NCI-H2107 treated with DMSO at 0.1 percent for 48 hours (cell line): ENCODE results near the gene SEC24D.

ENCODE experiments used
- DNase-seq: peaks from one replicate; lab custom pipeline; 2025; ENCODE audit not compliant: unreplicated experiment; lab: John Stamatoyannopoulos, UW

The SEC24D gene

DNA sequence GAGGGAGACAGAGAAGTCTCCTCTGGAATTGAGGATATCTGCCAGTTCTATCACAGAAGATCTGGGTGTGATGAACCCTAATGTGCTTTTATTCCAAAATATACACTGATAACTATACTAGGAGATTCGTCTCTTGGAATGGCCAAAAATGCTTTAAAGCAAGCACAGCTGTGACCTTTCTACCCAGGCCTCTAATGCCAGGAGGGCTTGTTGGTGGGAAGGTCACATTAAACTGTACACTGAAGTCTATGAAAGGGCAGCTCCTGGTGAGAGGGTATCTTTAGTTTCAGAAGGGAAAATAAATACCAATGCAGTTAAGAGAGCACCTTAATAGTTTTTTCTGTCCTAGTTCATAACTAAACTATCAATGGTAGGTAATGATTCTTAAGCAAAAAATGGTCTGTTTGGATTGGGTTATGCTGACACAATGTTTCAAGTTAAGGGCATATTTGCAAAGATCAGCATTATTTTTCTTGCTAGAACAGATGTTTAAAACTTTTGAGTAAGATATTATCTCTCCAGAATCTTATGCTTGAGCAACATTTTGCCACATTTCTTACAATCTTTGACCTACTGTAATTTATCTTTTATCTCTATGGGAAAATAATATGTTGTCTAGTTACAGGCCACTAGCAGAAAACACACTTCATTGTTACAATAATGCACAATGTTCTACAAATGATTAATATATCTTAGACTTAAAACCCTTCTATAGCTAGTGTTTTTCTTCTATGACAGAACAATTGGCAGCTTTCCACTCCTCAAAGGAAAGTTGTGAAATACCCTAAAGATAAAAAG lies 59.6 kb downstream of the SEC24D start:
- DNase-seq = no peak

DNA sequence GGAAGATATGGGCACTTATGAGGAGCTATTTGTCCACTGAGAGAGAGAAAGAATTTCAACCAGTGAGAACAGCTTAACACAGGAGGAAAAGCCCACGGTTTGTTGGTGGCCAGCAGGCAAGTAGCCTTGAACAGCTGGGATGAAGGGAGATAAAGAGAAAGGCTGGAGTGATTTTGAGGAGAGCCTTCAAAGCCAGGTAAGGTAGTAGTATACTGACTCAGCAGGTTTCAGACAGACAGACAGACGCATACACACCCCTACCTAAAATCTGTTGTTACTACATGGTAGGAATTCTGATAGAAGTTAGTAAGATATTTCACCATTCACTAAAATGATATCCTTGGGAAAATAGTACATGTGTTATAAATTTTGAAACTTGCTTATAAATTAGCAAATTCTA lies 60.5 kb downstream of the SEC24D start:
- DNase-seq = no peak

DNA sequence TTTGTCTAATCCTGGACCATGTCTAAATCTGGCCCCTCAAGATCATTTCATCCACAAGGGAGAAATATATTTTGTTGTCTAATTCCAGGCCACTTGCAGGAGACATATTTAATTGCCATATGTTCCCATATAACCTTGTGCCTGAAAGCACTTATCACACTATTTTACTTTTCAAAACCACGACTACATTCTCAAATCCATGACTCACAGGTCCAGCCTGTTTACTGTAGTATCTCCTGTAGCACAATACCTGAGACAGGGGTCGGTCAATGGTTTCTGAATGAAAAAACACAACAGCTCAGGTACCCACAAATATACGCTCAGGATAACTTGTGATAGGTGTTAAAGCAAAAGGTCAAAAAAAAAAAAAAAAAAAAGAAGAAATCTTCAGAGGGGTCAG lies 60.9 kb downstream of the SEC24D start:
- DNase-seq = no peak

DNA sequence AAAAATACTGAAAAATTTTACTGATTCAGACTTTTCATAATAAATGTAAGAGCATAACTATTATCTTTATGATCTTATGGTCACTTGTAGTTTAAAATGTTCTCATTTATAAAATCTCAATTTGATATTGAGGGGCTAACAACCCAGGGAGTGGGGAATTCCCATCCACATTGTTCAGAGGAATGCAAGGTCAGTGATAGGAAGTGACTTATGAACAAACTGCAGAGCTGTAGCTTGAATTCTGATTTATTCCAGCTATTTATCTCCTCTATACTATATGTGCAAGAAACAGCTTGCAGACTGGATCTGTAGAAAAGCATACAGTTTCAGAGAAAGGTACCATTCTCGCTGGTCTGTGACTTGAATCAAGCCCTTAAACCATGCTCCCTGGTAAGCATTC lies 61.6 kb downstream of the SEC24D start:
- no peak for DNase-seq

DNA sequence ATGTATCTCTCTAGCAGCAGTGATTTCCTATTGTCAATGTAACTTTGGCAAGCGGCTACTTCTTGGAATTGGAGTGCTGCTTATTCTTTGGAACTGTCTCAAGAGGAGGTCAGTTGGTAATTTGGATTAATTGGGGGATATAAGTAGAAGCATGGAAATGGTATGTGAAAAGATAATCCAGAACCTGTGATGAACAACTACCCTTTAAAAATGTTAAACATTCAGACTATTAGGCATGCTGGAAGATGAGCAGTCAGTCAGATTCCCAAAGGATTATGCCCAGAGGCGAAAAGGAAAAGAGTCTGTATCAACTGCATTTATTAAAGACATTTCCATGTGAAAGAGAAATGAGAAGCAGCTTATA lies 62.5 kb downstream of the SEC24D start:
- DNase-seq = no peak

DNA sequence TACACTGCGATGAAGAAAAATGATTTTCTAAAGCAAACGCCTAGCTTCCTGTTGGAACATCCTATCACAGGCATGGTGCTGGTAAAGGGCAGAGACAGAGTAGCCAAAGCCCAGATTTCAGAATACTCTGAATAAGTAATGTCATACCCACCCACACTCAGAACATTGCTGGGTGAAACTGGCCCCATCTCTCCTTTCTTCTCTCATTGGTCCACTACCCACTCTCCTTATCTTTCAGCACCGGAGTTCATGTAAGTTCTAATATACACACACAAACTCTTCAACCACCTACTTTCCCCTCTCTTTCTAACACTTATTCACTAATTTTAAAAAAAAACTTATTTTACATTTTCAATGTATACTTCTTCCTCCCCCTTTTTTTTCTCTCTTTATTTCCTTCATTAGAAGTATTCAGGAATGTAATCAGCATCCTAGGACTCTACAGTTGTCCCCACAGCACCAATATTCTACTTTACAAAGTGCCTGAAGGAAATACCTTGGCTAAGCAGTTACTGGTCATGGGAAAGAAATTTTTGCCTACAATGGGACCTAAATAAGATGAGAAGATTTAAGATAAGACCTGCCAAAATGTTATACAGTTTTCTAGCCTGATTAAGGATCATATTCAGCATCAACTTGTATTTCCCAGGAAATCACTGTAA lies 63.0 kb downstream of the SEC24D start:
- DNase-seq = no peak

DNA sequence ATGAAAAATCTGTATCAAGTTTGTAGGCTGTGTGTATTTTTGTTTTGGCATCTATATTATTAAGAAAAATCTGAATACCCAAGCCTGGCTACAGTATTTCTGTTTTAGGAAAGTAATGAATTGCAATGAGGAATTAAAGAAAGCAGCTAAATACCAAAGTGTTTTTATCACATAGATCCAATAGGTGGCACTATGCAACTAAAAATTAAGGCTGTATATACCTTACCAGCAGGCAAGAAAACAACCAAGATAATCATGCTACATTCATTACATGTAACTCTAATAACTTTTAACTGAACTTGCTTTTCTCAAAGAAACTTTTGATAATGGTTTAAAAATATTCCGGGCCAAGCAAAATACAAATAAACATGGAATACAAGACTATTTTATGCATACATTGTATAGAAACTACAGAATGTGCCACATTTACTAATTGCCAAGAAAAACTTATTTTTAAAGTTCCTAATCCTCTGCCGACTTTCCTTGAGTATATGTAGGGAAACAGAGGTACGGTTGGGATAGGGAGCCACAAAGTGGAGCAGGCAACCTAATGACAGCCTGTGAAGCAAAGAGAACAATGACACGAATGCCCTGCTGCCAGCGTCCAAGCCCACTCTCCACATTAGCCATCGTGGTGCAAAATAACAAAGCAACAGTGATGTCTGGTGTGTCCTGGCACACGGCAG lies 63.7 kb downstream of the SEC24D start:
- DNase-seq = peak; percentile 41

DNA sequence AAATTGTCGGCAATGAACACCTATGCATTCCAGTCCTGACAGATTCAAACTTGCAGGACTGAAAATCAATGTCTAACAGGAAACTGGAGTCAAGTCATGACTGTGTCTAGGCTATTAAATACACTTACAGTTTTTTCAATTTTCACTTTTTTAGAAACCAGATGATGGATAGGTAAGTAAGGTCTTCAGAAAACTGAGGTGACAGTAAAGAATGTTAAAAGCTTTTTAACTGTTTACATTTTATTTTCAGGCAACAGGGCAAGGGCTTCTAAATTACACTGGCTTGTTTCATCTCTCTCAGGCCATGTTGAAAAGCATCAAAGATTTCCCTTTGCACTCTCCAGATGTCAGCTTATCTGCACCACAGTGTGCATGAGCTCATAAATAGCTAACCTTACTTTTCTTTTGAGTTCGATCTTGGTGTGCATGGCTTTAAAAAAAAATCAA lies 65.2 kb downstream of the SEC24D start:
- no peak for DNase-seq

DNA sequence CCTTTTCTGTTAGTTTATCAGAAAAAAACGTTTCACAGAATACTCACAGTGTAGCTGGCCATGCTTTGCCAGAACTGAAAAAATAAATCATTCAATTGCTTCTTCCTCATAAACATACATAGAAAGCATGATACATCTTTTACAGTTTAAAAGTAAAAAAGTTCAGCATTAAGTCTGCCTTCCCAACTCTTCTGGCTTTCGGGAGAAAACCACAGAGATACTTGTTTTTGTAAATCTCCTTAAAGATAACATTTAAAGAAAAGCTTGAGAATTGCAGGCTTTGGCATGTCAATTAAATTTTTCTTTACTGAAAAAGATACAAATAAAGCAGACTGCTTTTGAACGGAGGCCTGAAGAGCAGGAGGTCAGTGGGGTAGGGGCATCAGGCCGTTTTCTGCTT lies 66.8 kb downstream of the SEC24D start:
- no peak for DNase-seq

DNA sequence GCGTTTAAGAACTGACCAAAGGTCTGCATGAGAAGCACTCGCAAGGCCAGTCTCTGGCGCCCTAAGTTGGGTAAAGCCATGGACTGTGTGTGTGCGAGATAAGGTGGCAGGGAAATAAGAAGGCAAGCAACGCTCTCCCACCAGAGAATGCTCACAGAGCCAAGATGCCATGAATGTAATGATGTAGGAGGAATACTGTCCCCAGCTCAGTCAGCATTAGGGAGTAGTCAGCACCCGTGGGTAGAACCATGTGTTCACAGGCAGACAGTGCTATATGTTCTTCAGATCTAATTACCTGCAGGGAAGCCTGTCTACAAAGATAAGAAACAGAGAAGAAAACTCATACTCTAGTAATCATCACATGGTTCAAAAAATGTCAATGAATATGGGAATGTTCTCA lies 68.8 kb downstream of the SEC24D start:
- no peak for DNase-seq

DNA sequence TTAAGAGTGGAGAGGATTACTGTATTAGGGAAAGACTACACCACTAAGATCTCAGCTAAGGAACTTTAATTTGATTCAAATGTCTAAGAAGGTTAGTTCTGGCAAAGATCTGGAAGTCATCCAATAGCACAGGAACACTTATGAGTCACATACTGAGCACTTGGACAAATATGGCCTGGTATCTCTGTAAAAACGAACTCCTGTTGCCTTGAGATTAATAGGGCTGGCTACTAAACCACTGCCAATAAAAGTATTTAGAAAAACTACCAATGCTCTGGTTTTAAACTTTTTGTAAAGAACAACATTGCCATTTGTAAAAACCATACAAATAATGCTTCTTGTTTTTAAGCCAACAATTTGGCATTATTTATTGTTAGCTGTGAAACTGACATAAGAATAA lies 70.5 kb downstream of the SEC24D start:
- DNase-seq = no peak

DNA sequence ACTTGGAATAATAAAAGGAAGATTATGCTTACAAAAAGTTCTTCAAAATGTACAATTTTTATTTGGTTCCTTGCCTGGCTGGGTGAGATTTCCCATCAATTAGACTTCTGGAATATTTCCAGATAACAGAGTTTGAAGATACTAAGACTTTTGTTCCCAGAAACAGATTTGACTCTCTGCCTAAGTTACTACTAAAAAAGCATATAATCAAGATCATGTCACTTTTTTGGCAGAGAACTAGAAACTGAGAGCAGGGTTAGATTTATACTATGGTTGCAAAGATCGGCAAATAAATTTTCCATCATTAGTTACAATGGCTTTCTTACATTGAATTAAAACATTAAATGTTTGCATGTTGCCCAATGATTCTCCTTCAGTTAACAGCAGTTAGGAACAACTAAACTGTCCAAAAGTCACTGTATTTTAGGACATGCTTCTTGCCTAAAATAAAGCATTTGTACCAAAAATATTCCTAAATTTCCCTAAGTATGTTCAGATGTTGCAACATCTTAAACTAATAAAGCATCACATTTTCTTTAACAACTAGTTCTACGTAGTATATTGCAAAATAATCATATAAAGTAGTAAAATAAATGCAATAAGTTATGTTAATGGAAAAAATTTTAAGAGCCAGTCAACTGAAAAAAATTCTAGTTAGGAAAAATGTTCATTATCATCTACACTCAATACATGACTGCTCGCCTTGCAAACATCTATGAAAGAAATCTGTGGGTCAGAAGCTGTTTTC lies 73.0 kb downstream of the SEC24D start:
- no peak for DNase-seq

DNA sequence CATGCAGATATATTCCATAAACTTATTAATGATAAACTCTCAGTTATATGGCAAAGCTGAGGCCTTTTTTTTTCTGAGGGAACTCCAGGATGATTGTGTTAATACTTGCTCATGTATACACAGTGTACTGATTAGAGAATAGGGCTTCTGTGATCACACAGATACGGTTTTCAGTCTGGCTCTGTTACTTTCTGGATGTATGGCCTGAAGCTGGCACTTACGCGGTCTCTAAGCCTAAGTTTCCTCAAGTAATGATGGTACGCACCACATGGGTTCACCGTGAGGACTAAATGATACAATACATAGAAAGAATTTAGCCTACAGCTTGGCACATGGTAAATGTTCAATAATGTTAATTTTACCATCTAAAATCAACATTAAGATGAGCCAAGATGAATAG lies 73.8 kb downstream of the SEC24D start:
- DNase-seq = no peak

DNA sequence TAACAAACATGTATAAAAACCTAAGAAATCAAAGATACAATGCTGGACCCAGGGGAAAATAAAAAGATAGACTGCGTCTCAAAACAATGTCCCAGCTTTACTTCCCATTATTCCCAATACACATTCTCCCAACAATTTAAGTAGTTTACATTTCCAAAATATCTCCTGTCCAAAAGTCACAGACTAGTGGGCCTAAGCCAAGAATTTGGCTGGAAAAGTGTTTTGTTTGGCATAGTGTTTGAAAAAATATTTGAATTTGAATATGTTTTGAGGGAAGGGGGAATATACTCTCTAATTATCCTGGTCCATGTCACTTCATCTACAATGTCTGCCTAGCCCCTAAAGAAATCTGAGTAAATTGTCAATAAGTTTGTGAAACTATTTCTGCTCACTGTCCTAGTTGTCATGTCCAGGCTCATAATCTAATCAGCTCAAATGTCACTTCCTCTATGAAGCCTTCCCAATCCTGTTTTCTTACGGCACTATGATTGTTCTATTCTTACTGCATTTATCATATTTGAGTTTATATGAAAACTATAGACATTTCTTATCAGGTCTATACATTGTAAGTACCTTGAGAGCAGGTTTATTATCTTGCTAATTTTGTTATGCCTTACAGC lies 74.4 kb downstream of the SEC24D start:
- no peak for DNase-seq

DNA sequence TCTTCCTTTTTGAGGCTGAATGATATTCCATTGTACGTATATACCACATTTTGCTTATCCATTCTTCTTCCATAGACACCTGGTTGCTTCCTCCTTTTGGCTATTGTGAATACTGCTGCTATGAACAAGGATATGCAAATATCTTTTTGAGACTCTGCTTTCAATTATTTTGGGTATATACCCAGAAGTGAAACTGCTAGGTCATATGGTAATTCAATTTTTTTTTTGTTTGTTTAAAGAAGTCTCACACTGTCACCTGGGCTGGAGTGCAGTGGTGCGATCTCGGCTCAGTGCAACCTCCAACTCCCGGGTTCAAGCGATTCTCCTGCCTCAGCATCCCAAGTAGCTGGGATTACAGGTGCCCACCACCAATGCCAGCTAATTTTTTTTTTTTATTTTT lies 75.4 kb downstream of the SEC24D start:
- DNase-seq = no peak

DNA sequence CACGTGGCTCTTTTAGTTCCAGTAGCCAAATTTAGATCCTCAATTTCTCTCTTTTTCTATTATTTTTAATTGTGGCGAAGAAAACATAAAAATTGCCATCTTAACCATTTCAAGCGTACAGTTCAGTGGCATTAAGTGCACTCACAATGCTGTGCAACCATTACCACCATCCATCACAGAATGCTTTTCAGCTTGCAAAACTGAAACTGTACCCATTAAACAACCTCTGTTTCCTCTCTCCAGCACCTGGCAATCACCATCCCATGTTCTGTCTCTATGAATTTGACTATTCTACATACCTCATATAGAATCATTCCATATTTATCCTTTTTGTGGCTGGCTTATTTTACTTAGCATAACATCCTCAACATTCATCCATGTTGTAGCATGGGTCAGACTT lies 75.8 kb downstream of the SEC24D start:
- no peak for DNase-seq

DNA sequence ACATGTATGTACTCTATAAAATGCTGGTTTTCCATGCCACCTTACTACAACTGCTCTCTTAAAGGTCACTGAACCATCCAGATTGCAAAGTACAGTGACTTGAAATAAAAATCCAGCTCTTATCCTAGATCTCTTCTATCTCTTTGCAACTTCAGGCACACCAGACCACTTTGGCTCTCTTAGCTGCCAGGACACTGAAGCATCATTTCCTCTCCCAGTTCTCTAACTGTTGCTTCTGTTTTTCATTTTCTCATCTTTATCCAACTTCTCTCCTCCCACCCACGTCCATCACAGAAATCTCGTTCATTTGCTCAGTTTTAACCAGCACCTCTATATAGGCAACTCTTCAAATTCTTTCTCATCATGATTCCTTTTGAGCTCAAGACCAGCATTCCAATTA lies 76.4 kb downstream of the SEC24D start:
- DNase-seq = no peak

DNA sequence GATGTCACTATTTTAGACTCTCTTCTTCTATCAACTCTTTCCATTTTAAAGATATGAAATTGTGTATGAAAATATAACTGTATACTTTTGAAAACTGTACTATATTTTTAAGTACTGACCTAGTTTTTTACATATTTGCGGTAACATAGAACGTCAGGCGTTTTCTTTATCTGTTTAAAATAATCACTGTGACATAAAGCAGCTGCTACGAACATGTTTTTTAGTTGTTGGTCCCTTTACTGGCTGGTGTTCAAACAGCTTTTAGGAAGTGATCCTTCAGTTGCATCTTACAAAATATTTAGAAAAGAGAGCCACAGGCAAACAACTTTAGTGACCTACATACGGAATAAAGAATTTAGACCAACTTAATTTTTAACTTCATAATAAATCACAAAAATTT lies 77.6 kb downstream of the SEC24D start:
- no peak for DNase-seq

DNA sequence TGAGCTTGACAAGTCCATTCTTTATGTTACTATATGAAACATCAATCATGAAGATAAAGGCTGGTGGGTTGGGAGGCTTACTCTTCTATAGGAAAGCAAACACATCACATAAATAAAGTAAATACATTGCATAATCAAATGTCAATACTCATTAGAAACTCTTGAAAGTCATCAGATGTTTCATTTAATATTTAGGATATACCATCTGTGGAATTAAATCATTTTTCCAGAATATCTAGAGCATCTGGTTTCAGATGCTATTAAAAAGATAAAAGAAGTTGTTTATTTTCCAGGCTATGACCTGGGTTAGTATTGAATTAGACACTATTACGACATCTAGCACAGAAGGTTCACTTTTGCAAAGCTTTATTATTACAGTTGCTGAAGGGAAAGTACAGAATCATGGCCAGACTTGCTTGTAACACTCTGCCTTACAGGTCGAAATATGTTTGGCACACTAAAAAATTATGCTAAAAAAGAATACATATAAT lies 78.1 kb downstream of the SEC24D start:
- no peak for DNase-seq

DNA sequence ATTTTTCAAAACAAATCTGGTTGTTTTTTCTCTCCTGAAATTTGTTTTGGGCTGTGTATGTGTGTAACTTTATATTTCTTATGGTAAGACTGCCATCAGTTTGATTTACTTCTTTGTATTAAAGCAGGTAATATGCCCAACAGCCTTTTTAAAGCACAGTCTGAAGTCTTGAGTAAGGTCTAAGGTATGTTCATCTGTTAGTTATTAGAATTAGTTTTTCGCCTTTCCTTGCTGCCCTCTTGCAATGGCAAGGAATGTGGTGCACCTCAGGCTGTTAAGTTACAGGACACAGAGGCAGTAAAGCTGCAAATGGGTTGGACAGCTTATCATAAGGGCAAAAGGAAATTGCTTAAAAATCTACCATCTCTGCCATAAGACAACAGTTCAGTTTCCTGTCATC lies 79.0 kb downstream of the SEC24D start:
- DNase-seq = no peak

DNA sequence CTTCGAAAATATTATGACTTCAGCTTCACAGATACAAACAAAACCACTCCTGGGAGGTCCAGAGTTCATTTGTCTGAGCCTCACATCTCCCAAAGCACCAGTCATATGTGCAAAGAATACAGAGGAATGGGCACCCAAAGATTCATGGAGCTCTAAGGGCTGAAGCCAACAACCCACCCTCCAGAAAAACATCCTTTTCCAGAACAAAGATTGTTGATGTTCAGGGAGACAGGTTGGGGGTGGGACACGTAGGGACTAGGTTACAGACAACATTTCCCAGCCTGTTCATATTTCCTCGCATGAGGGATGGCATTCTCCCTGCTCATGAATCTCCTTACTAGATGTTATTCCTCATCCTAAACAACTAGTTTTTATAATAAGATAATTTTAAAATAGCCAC lies 79.5 kb downstream of the SEC24D start:
- DNase-seq = no peak
